K562 (cell line): ENCODE data around the gene MAMDC2. TPM values are rescaled to one million over a fixed set of nuclear protein-coding genes. Genes with fewer than 3 reads are reported as not detected.

Experiments used
- ATAC-seq: fragments of 200-7000 bp; cut with Tn5 transposase; 3 replicates; pipeline ENCODE4 v1.9.1; 2020; ENCODE audit warnings: moderate library complexity
- BruUV-seq: library from RNA; stranded (reverse); fragments of 400-500 nt; replicated peaks from 2 replicates; lab custom pipeline; 2021; lab: Mats Ljungman, UMichigan
- CTCF ChIA-PET: fragments of 300-600 bp; formaldehyde crosslinking; extraction: SDS; loops from one replicate; lab custom pipeline; 2021; ENCODE audit warnings: low intra/inter-chr PET ratio; lab: Yijun Ruan, JAX
- POLR2A ChIA-PET: fragments of 300-600, 350-650 bp; sonication (Branson Sonifier 250); formaldehyde crosslinking; extraction: SDS; loops from one replicate; lab custom pipeline; 2021; ENCODE audit warnings: antibody characterized with exemption, inconsistent platforms; lab: Yijun Ruan, JAX
- DNase-seq, 4 experiments: peaks; one replicate each; pipeline versions ENCODE4 v3.0.0 to v3.0.0-alpha.2; 2011 to 2018; ENCODE audit warnings: low spot score in 3 of 4, mixed read lengths in 3 of 4; ENCODE audit errors: extremely low read depth in 1 of 4
- FAIRE-seq: peaks from 2 replicates; lab custom pipeline; 2011; peaks lifted over from hg19 to GRCh38; lab: Jason Lieb, UNC
- H2AFZ ChIP-seq: 2 replicates; pipeline ENCODE4 v1.6.0; 2011; ENCODE audit warnings: low read depth, low read length, control low read depth, inconsistent platforms
- H3K27ac ChIP-seq: fragments of 200-600 bp; 3 replicates; pipeline ENCODE4 v1.8.0; 2011; ENCODE audit warnings: low read depth, mild to moderate bottlenecking, control low read depth, inconsistent platforms, low read length, moderate library complexity, mixed read lengths; ENCODE audit errors: extremely low read depth
- H3K27me3 ChIP-seq, 2 experiments: fragments of 300-600 bp in 1 of 2; 2 replicates in 1 of 2; 3 replicates in 1 of 2; pipeline versions ENCODE4 v1.6.0 to v1.8.0; 2011; ENCODE audit warnings: inconsistent platforms in 2 of 2, low read length in 2 of 2, mild to moderate bottlenecking in 1 of 2, mixed read lengths in 1 of 2, moderate library complexity in 1 of 2; ENCODE audit not compliant: control insufficient read depth in 2 of 2, insufficient read depth in 2 of 2
- H3K36me3 ChIP-seq: fragments of 300-600 bp; 3 replicates; pipeline ENCODE4 v1.8.0; 2011; ENCODE audit warnings: mild to moderate bottlenecking, low read length, inconsistent platforms; ENCODE audit not compliant: control insufficient read depth, insufficient read depth
- H3K4me1 ChIP-seq, 2 experiments: fragments of 200-600 bp in 1 of 2; replicated peaks in 1 of 2; 2 replicates in 1 of 2; 3 replicates in 1 of 2; pipeline versions ENCODE4 v1.5.1 to v1.8.0; 2011; ENCODE audit warnings: inconsistent platforms in 2 of 2, low read length in 2 of 2, mild to moderate bottlenecking in 1 of 2, mixed read lengths in 1 of 2, moderate library complexity in 1 of 2; ENCODE audit not compliant: control insufficient read depth in 2 of 2, insufficient read depth in 2 of 2
- H3K4me2 ChIP-seq: 2 replicates; pipeline ENCODE4 v1.6.1; 2011; ENCODE audit warnings: low read length, control low read depth, inconsistent platforms, mixed read lengths; ENCODE audit not compliant: insufficient read depth
- H3K4me3 ChIP-seq: fragments of 200-600 bp; sonication (generic), shearing (Covaris generic); 2 replicates; pipeline ENCODE4 v1.5.1; 2016; ENCODE audit warnings: control low read depth, inconsistent platforms
- H3K79me2 ChIP-seq: fragments of 200-600 bp; 3 replicates; pipeline ENCODE4 v1.8.0; 2011; ENCODE audit warnings: low read length, inconsistent platforms; ENCODE audit not compliant: control insufficient read depth, insufficient read depth
- H3K9ac ChIP-seq, 2 experiments: 2 replicates each; pipeline versions ENCODE4 v1.6.0 to v1.6.1; 2011; ENCODE audit warnings: low read depth in 2 of 2, low read length in 2 of 2, control low read depth in 1 of 2, inconsistent platforms in 1 of 2, mild to moderate bottlenecking in 1 of 2, mixed read lengths in 1 of 2; ENCODE audit not compliant: insufficient read depth in 1 of 2
- H3K9me1 ChIP-seq: one replicate; pipeline ENCODE4 v1.6.0; 2011; ENCODE audit warnings: inconsistent platforms, mild to moderate bottlenecking, low read length, moderate library complexity; ENCODE audit not compliant: control insufficient read depth, insufficient read depth
- H3K9me3 ChIP-seq: replicated peaks from 2 replicates; pipeline ENCODE4 v1.5.1; 2011; ENCODE audit warnings: low read depth, low read length, inconsistent platforms; ENCODE audit not compliant: control insufficient read depth, insufficient read depth
- H4K20me1 ChIP-seq: replicated peaks from 2 replicates; pipeline ENCODE4 v1.6.1; 2011; ENCODE audit warnings: low read length, inconsistent platforms, mixed read lengths; ENCODE audit not compliant: control insufficient read depth, insufficient read depth
- CTCF ChIP-seq, 3 experiments: IDR thresholded peaks in 2 of 3; conservative IDR thresholded peaks in 1 of 3; 2 replicates each; pipeline ENCODE4 v1.5.1; 2011 to 2012; ENCODE audit warnings: low read length in 3 of 3, mild to moderate bottlenecking in 3 of 3, control low read depth in 2 of 3, improper control_type of control experiment in 1 of 3, inconsistent platforms in 1 of 3, low read depth in 1 of 3, mixed read lengths in 1 of 3, moderate library complexity in 1 of 3; ENCODE audit not compliant: insufficient read depth in 2 of 3
- RAD21 ChIP-seq, 2 experiments: fragments of 250-450 bp in 1 of 2; fragments of 450-650 bp in 1 of 2; sonication (Bioruptor Pico) in 1 of 2; formaldehyde crosslinking in 1 of 2; IDR thresholded peaks in 1 of 2; conservative IDR thresholded peaks in 1 of 2; 2 replicates each; pipeline versions ENCODE4 v1.4.0 to v1.8.0; 2020 to 2022; ENCODE audit warnings: mild to moderate bottlenecking in 2 of 2, moderate library complexity in 1 of 2
- ZNF639 ChIP-seq, 2 experiments: fragments of 200-800 bp in 1 of 2; sonication (Bioruptor generic) in 1 of 2; sonication (generic) in 1 of 2; formaldehyde crosslinking in 1 of 2; IDR thresholded peaks in 1 of 2; conservative IDR thresholded peaks in 1 of 2; 2 replicates each; pipeline versions ENCODE4 v1.5.0 to v1.6.1; 2016 to 2020; ENCODE audit warnings: missing compliant biosample characterization in 1 of 2, missing genetic modification characterization in 1 of 2, missing genetic modification reagents in 1 of 2
- WGBS: fragments of 100-300 bp; shearing (Covaris generic); methylation state at CpG from one replicate; pipeline ENCODE4 v1.1.6; 2016; ENCODE audit warnings: low coverage, mixed read lengths; ENCODE audit not compliant: insufficient coverage; ENCODE audit errors: missing lambda C conversion rate; 5-methylcytosine and 5-hydroxymethylcytosine counted together
- in situ Hi-C: fragments of 300-500 bp; cut with MboI; formaldehyde crosslinking; loops from 4 replicates; pipeline ENCODE4 v1.15.0; 2018; ENCODE audit warnings: inconsistent platforms, mixed read lengths
- intact Hi-C: fragments of 100-400 bp; cut with micrococcal nuclease; formaldehyde crosslinking; loops from 2 replicates; pipeline ENCODE4 v1.14.2; 2022
- polyA plus RNA-seq, 8 experiments: library from polyadenylated mRNA; depleted of rRNA in 4 of 8; stranded (reverse) in 5 of 8; unstranded in 3 of 8; fragments of >200 nt; fragmentation: Nextera tagmentation in 2 of 8; fragmentation: Illumina TruSeq in 1 of 8; extraction: Ambion mirVana in 2 of 8; extraction: Trizol in 1 of 8; gene quantifications; 2 replicates each; pipeline versions ENCODE4 v1.2.1 to v1.2.3, GENCODE V29; 2011 to 2014; ENCODE audit warnings: inconsistent platforms in 1 of 8, missing spikeins in 1 of 8
- total RNA-seq, 7 experiments: library from RNA; depleted of rRNA in 6 of 7; stranded (reverse); fragments of >200 nt in 6 of 7; fragmentation: Illumina TruSeq in 2 of 7; extraction: Trizol in 2 of 7; gene quantifications; 2 replicates each; pipeline versions ENCODE4 v1.2.1 to v1.2.3, GENCODE V29; 2011 to 2021; ENCODE audit warnings: low replicate concordance in 1 of 7

MAMDC2 gene
- total and polyA plus RNA-seq, 9 of the 15 experiments (the other 6 are each of a cell fraction or from before 2014, with no cell fraction given): 0.01 to 0.03 TPM; not detected in 7

GRCh38 chr9:70229579-70229978, 185.9 kb downstream of the MAMDC2 start:
- no peaks in the 10 kb centered on the region for H4K20me1 ChIP-seq
- no peaks in the 10 kb centered on the region; a peak in 1 of 5 replicates for H3K4me1 ChIP-seq
- no peak overlapping the region for H3K4me3 ChIP-seq
- peak; percentile 51 for ATAC-seq
- no peaks in the 10 kb centered on the region for H3K36me3 ChIP-seq
- in situ Hi-C loops: no loop called here
- H3K4me2 ChIP-seq: no peak overlapping the region
- DNase-seq: peak in 1 of 4 experiments; percentile 11
- no peaks in the 10 kb centered on the region for H3K9me3 ChIP-seq
- H3K27ac ChIP-seq: no peak overlapping the region
- H2AFZ ChIP-seq: no peak overlapping the region
- POLR2A ChIA-PET: interaction anchor here (0.6 kb wide), 1 partner anchor 120 kb away, joined by 3 read pairs; no protein-coding TSS in a partner anchor
- H3K9ac ChIP-seq: no peak overlapping the region
- no peaks in the 10 kb centered on the region for H3K79me2 ChIP-seq
- 3% methylated on average over 3 of the region's 3 CpGs for WGBS
- TF ChIP-seq ZNF639 (CRISPR knock-in tag; conservative IDR thresholded peaks at IDR 0.05 in 1 of 2, IDR thresholded peaks at IDR 0.05 in 1 of 2): no peak
- TF ChIP-seq CTCF (IDR thresholded peaks at IDR 0.05 in 2 of 3, conservative IDR thresholded peaks at IDR 0.05 in 1 of 3; ENCODE audit: insufficient read depth in 2 of 3, low read depth in 1 of 3, low read length in 3 of 3): peak; percentile 15 to 52 (median 27); a peak in 3 of 6 replicates
- TF ChIP-seq RAD21 (CRISPR knock-in tag; conservative IDR thresholded peaks at IDR 0.05 in 1 of 2, IDR thresholded peaks at IDR 0.05 in 1 of 2): peak; percentile 13 to 60; a peak in 2 of 4 replicates
- CTCF ChIA-PET: interaction anchor here (0.6 kb wide), 1 partner anchor 411 kb away, joined by 3 read pairs; no protein-coding TSS in a partner anchor
- no peaks in the 10 kb centered on the region; a peak in 1 of 5 replicates for H3K27me3 ChIP-seq
- FAIRE-seq: no peak
- no peaks in the 10 kb centered on the region for H3K9me1 ChIP-seq
- BruUV-seq: no TSS peak
- intact Hi-C loops: loop anchor here (2.0 to 10.0 kb wide), 2 partner anchors 257 to 375 kb away; no protein-coding TSS in a partner anchor
